ENCODE measurements around the gene RNGTT.

The RNGTT gene

DNA sequence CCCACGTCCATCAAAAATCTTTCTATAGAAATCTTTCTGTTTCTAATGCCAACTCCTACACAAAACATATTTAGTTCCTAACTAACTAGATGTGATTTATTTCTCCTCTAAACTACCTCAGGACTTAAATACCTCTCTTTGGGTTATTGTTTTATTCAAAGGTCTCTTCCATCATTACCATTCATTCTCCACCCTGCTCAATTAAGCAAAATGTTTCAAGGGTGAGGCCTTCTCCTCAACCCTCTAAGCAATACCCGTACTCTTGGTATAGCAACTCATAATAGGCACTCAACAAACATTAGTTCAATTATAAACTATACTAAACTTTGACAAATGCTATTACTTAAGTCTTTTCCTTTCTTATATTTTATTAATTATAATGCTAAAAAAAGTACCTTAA is 111.4 kb downstream of the RNGTT start:
- TF ChIP-seq, protein P1, sequence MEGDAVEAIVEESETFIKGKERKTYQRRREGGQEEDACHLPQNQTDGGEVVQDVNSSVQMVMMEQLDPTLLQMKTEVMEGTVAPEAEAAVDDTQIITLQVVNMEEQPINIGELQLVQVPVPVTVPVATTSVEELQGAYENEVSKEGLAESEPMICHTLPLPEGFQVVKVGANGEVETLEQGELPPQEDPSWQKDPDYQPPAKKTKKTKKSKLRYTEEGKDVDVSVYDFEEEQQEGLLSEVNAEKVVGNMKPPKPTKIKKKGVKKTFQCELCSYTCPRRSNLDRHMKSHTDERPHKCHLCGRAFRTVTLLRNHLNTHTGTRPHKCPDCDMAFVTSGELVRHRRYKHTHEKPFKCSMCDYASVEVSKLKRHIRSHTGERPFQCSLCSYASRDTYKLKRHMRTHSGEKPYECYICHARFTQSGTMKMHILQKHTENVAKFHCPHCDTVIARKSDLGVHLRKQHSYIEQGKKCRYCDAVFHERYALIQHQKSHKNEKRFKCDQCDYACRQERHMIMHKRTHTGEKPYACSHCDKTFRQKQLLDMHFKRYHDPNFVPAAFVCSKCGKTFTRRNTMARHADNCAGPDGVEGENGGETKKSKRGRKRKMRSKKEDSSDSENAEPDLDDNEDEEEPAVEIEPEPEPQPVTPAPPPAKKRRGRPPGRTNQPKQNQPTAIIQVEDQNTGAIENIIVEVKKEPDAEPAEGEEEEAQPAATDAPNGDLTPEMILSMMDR (conservative IDR thresholded peaks at IDR 0.05; ENCODE audit: low read depth, low read length): no peak
- DNase-seq (ENCODE audit: low read depth): no peak
- H3K4me3 ChIP-seq (ENCODE audit: low read depth, low read length): no peak overlapping the region

DNA sequence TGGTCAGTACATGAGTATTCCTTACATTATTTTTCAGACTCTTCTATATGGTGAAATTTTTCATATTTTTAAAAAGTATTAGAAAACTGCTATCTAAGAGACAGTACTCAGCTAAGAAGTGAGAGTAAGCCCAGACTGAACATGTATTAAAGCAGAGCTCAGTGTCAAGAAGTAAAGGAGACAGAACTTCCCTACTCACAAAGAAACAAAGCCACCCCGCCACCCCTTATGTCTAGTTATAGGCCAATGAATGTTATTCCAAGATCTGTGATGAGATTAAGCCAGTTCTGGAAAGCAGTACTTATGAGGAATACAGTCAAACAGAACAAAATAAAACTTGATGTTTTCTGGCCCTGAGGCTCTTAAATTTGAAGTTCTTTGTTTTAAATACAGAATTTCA is 114.5 kb downstream of the RNGTT start:
- TF ChIP-seq, protein P1 (conservative IDR thresholded peaks at IDR 0.05; ENCODE audit: low read depth, low read length): no peak
- DNase-seq (ENCODE audit: low read depth): no peak
- no peak overlapping the region for H3K4me3 ChIP-seq (ENCODE audit: low read depth, low read length)

DNA sequence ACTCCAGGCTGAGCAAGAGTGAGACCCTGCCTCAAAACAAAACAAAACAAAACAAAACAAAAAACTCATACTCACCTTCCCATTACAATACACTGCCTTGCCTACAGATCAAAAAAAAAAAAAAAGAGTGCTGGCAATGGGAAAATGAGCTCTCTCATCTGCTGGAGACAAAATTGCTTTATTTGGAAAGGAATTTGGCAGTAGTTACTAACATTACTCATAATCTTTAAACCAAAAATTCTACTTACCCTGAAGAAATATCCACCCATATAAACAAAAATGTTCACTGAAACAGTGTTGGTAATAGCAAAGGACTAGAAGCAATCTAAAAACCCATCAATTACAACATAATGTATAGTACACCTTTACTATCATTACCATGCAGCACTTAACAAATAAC is 120.4 kb downstream of the RNGTT start:
- no peak overlapping the region for H3K4me3 ChIP-seq (ENCODE audit: low read depth, low read length)
- DNase-seq (ENCODE audit: low read depth): peak; percentile 76
- TF ChIP-seq, protein P1 (conservative IDR thresholded peaks at IDR 0.05; ENCODE audit: low read depth, low read length): no peak

DNA sequence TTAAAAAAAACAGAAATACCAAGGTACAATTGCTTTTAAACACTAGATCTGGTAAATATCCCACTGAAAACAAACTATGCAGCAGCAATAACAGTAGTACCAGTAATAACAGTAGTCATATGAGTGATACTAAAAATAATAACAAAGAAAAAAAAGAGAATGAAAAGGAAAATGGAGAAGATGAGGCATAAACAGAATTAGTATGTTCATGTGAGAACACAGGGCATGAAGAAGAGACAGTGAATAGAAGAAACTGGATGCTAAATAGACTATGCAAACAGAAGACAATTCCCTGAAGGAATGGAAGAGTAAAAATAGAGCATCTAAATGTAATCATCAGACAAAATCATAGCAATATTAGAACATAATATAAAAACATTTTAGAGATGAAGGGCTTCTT is 121.1 kb downstream of the RNGTT start:
- H3K4me3 ChIP-seq (ENCODE audit: low read depth, low read length): no peak overlapping the region
- no peak for DNase-seq (ENCODE audit: low read depth)
- TF ChIP-seq, protein P1 (conservative IDR thresholded peaks at IDR 0.05; ENCODE audit: low read depth, low read length): no peak

DNA sequence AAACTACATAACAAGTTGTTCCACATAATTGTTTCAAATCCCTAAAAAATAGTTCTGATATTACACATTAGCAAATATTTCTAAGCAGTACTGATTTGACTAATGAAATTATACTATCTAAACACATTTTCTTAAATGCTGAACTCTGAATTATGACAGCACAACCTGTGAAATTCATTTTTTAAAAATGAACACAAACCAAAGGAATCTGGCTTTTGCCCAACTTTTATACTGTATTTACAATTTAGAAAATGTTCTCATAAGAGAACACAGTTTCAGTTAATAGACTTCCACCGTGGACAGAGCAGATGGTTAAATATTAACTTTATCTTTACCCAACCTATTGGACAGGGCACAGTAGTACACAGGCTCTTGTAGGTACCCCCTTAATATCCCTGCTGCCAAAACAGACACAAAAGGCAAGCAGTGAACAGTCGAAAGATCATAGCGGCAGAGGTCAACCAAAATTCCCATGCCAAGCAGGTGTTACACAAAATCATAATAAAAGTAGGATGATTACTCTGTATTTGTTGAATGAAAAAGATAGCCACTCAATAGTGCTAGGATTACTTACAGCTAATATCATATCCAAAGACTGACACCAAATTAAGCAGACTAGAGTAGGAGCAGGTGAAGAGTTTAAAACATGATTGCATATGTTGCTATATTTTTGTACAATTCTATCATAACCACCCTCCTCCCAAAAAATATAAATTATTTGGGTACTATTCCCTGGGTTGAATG is 122.5 kb downstream of the RNGTT start:
- DNase-seq (ENCODE audit: low read depth): peak; percentile 49
- TF ChIP-seq, protein P1 (conservative IDR thresholded peaks at IDR 0.05; ENCODE audit: low read depth, low read length): no peak
- H3K4me3 ChIP-seq (ENCODE audit: low read depth, low read length): no peak overlapping the region

DNA sequence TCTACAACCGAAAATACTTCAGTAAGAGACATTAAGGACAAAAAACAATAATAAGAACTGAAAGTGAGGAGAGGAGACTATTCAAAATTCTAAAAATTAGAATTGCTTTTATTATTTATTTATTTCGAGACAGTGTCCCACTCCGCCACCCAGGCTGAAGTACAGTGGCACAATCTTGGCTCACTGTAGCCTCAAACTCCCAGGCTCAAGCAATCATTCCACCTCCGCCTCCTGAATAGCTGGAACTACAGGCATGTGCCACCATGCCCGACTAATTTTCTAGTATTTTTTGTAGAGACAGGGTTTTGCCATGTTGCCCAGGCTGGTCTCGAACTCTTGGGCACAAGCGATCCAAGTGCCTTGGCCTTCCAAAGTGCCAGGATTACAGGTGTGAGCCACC is 123.1 kb downstream of the RNGTT start:
- no peak for DNase-seq (ENCODE audit: low read depth)
- TF ChIP-seq, protein P1 (conservative IDR thresholded peaks at IDR 0.05; ENCODE audit: low read depth, low read length): no peak
- H3K4me3 ChIP-seq (ENCODE audit: low read depth, low read length): no peak overlapping the region

DNA sequence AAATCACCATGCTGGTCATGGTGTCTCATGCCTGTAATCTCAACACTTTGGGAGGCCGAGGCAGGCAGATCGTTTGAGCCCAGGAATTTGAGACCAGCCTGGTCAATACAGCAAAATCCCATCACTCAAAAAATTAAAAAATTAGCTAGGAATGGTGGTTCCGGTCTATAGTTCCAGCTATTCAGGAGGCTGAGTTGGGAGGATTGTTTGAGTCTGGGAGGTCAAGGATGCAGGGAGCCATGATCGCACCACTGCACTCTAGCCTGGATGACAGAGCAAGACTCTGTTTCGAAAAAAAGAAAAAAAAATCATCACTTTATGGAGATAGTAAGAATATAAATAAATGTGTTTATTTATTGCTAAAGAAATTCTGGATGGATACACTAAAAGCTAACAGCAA is 124.1 kb downstream of the RNGTT start:
- H3K4me3 ChIP-seq (ENCODE audit: low read depth, low read length): no peak overlapping the region
- no peak for DNase-seq (ENCODE audit: low read depth)
- TF ChIP-seq, protein P1 (conservative IDR thresholded peaks at IDR 0.05; ENCODE audit: low read depth, low read length): no peak
